Mammary epithelial cell (primary cell): Measurements from ENCODE around the gene STARD13.

Experiments used
- CTCF ChIP-seq, 2 donors: IDR thresholded peaks in 1 of 2; conservative IDR thresholded peaks in 1 of 2; 2 replicates each; pipeline ENCODE4 v1.5.1; 2011 to 2012; ENCODE audit warnings: inconsistent platforms in 2 of 2, low read length in 2 of 2, mild to moderate bottlenecking in 2 of 2, control low read depth in 1 of 2, low read depth in 1 of 2; ENCODE audit not compliant: insufficient read depth in 1 of 2; ENCODE audit errors: extremely low read depth in 1 of 2
- EZH2 ChIP-seq: IDR thresholded peaks from 2 replicates; pipeline ENCODE4 v1.6.1; 2012; ENCODE audit warnings: low read length, inconsistent platforms, borderline replicate concordance

GRCh38 chr13:33263976-33264619 is 21.5 kb downstream of the STARD13 start:
- no peak for TF ChIP-seq CTCF (conservative IDR thresholded peaks at IDR 0.05 in 1 of 2, IDR thresholded peaks at IDR 0.05 in 1 of 2; ENCODE audit: extremely low read depth in 1 of 2, insufficient read depth in 1 of 2, low read depth in 1 of 2, low read length in 2 of 2)
- no peak for TF ChIP-seq EZH2
